GM21619 (cell line): ENCODE results near the gene FBXO44.

Experiments
- ATAC-seq: cut with Tn5 transposase; IDR thresholded peaks from one replicate; pipeline ENCODE4 v1.9.1; 2021; ENCODE audit not compliant: unreplicated experiment

FBXO44 gene

GRCh38 chr1:11685210-11685752 is 30.6 kb downstream of the FBXO44 start:
- ATAC-seq, result no peak

GRCh38 chr1:11688506-11688905 is 33.8 kb downstream of the FBXO44 start:
- no peak for ATAC-seq

- ATAC-seq, result no peak
These were observed 36.0 kb downstream of the FBXO44 start for GRCh38 chr1:11690397-11691301.

- ATAC-seq, result no peak
These were observed 36.7 kb downstream of the FBXO44 start, which contains the start of gene DRAXIN for GRCh38 chr1:11691302-11691914. Gene DRAXIN (plus strand): TSS chr1:11691710. CDS start chr1:11706259, 14,549 bp downstream.

- ATAC-seq, result no peak
These were observed 37.4 kb downstream of the FBXO44 start for GRCh38 chr1:11691928-11692711.

GRCh38 chr1:11693024-11693590 is 38.4 kb downstream of the FBXO44 start:
- ATAC-seq, result no peak

GRCh38 chr1:11693917-11694316 is 39.2 kb downstream of the FBXO44 start:
- no peak for ATAC-seq

GRCh38 chr1:11695861-11696260 is 41.2 kb downstream of the FBXO44 start:
- no peak for ATAC-seq

- ATAC-seq, result no peak
These were observed 42.7 kb downstream of the FBXO44 start for GRCh38 chr1:11697188-11697892.

- no peak for ATAC-seq
These were observed 43.2 kb downstream of the FBXO44 start for GRCh38 chr1:11697893-11698210.

- no peak for ATAC-seq
These were observed 46.2 kb downstream of the FBXO44 start for GRCh38 chr1:11700601-11701467.

GRCh38 chr1:11701551-11701961 is 46.9 kb downstream of the FBXO44 start:
- ATAC-seq, result no peak

- ATAC-seq, result no peak
These were observed 47.5 kb downstream of the FBXO44 start for GRCh38 chr1:11701981-11702803.

- ATAC-seq, result no peak
These were observed 48.9 kb downstream of the FBXO44 start for GRCh38 chr1:11703357-11704193.

- no peak for ATAC-seq
These were observed 49.5 kb downstream of the FBXO44 start for GRCh38 chr1:11704194-11704529.

- no peak for ATAC-seq
These were observed 50.2 kb downstream of the FBXO44 start for GRCh38 chr1:11704691-11705475.

- ATAC-seq, result no peak
These were observed 50.9 kb downstream of the FBXO44 start for GRCh38 chr1:11705596-11705995.
